ENCODE data around the gene DLST. TPM values are rescaled to one million over a fixed set of nuclear protein-coding genes. Genes with fewer than 3 reads are reported as not detected.

The DLST gene
- total and polyA plus RNA-seq, 2 donors (not counting 1 experiment from before 2014, with no cell fraction given), result 95.3 to 214 TPM

- Histone ChIP-seq H3K27me3 (ENCODE audit: control insufficient read depth, insufficient read depth, low read length) (no peaks in the 10 kb centered on the region), H2AFZ (ENCODE audit: low read length) (no peak overlapping the region), H3K4me2 (ENCODE audit: extremely low read depth, insufficient read depth, low read length) (no peak overlapping the region), H3K4me1 (ENCODE audit: control insufficient read depth, extremely low read depth, insufficient read depth, low read length) (peaks cover 13% of the 10 kb centered on the region), H3K9ac (ENCODE audit: insufficient read depth, low read length) (no peak overlapping the region), H4K20me1 (ENCODE audit: control insufficient read depth, extremely low read depth, insufficient read depth, low read length) (no peaks in the 10 kb centered on the region), H3K36me3 (ENCODE audit: control insufficient read depth, insufficient read depth, low read length) (no peaks in the 10 kb centered on the region), H3K4me3 (replicated peaks in 1 of 4; ENCODE audit: control extremely low read depth in 1 of 4, insufficient read depth in 1 of 4, low read depth in 3 of 4, low read length in 4 of 4) (no peak overlapping the region), H3K27ac (ENCODE audit: insufficient read depth, low read length) (no peak overlapping the region), H3K79me2 (ENCODE audit: control insufficient read depth, insufficient read depth, low read length) (peaks cover 28% of the 10 kb centered on the region), H3K9me3 (ENCODE audit: control insufficient read depth, insufficient read depth, low read depth, low read length) (no peaks in the 10 kb centered on the region)
- no peak for DNase-seq (ENCODE audit: low read depth in 2 of 2)
- TF ChIP-seq CTCF (conservative IDR thresholded peaks at IDR 0.05 in 1 of 2, IDR thresholded peaks at IDR 0.05 in 1 of 2; ENCODE audit: low read depth in 1 of 2, low read length in 2 of 2) (no peak), EZH2 (IDR thresholded peaks at IDR 0.05; ENCODE audit: low read length, missing control alignments) (no peak)
Measured at GRCh38 chr14:74879427-74880182, 2.1 kb upstream of the DLST start.

GRCh38 chr14:74882103-74882920 is 596 bp downstream of the DLST start:
- Histone ChIP-seq H3K36me3 (ENCODE audit: control insufficient read depth, insufficient read depth, low read length) (peaks cover 1% of the 10 kb centered on the region), H3K9ac (ENCODE audit: insufficient read depth, low read length) (peak overlapping the region; percentile 98), H3K4me2 (ENCODE audit: extremely low read depth, insufficient read depth, low read length) (peak overlapping the region; percentile 61), H3K9me3 (ENCODE audit: control insufficient read depth, insufficient read depth, low read depth, low read length) (no peaks in the 10 kb centered on the region), H2AFZ (ENCODE audit: low read length) (peak overlapping the region; percentile 8), H3K27ac (ENCODE audit: insufficient read depth, low read length) (peak overlapping the region; percentile 86), H3K27me3 (ENCODE audit: control insufficient read depth, insufficient read depth, low read length) (no peaks in the 10 kb centered on the region), H4K20me1 (ENCODE audit: control insufficient read depth, extremely low read depth, insufficient read depth, low read length) (no peaks in the 10 kb centered on the region), H3K4me1 (ENCODE audit: control insufficient read depth, extremely low read depth, insufficient read depth, low read length) (peaks cover 31% of the 10 kb centered on the region), H3K79me2 (ENCODE audit: control insufficient read depth, insufficient read depth, low read length) (peaks cover 50% of the 10 kb centered on the region), H3K4me3 (replicated peaks in 1 of 4; ENCODE audit: control extremely low read depth in 1 of 4, insufficient read depth in 1 of 4, low read depth in 3 of 4, low read length in 4 of 4) (peak overlapping the region; percentile 67 to 98 (median 86))
- TF ChIP-seq EZH2 (IDR thresholded peaks at IDR 0.05; ENCODE audit: low read length, missing control alignments) (no peak), CTCF (conservative IDR thresholded peaks at IDR 0.05 in 1 of 2, IDR thresholded peaks at IDR 0.05 in 1 of 2; ENCODE audit: low read depth in 1 of 2, low read length in 2 of 2) (no peak)
- DNase-seq (ENCODE audit: low read depth in 2 of 2), result peak; percentile 51 to 63

GRCh38 chr14:74886001-74886400 is 4.3 kb downstream of the DLST start:
- H4K20me1 ChIP-seq (ENCODE audit: control insufficient read depth, extremely low read depth, insufficient read depth, low read length), result no peaks in the 10 kb centered on the region

More at GRCh38 chr14:74886001-74886400, 4.3 kb downstream of the DLST start:
- Histone ChIP-seq H3K79me2 (ENCODE audit: control insufficient read depth, insufficient read depth, low read length) (peaks cover 75% of the 10 kb centered on the region), H3K9ac (ENCODE audit: insufficient read depth, low read length) (no peak overlapping the region), H3K36me3 (ENCODE audit: control insufficient read depth, insufficient read depth, low read length) (peaks cover 10% of the 10 kb centered on the region), H3K4me1 (ENCODE audit: control insufficient read depth, extremely low read depth, insufficient read depth, low read length) (peaks cover 32% of the 10 kb centered on the region), H3K27ac (ENCODE audit: insufficient read depth, low read length) (peak overlapping the region; percentile 78), H2AFZ (ENCODE audit: low read length) (no peak overlapping the region), H3K9me3 (ENCODE audit: control insufficient read depth, insufficient read depth, low read depth, low read length) (no peaks in the 10 kb centered on the region), H3K4me2 (ENCODE audit: extremely low read depth, insufficient read depth, low read length) (peak overlapping the region; percentile 51), H3K27me3 (ENCODE audit: control insufficient read depth, insufficient read depth, low read length) (no peaks in the 10 kb centered on the region), H3K4me3 (replicated peaks in 1 of 4; ENCODE audit: control extremely low read depth in 1 of 4, insufficient read depth in 1 of 4, low read depth in 3 of 4, low read length in 4 of 4) (no peak overlapping the region)
- DNase-seq (ENCODE audit: low read depth in 2 of 2), result peak; percentile 92 to 93
- TF ChIP-seq EZH2 (IDR thresholded peaks at IDR 0.05; ENCODE audit: low read length, missing control alignments) (no peak), CTCF (conservative IDR thresholded peaks at IDR 0.05 in 1 of 2, IDR thresholded peaks at IDR 0.05 in 1 of 2; ENCODE audit: low read depth in 1 of 2, low read length in 2 of 2) (no peak)

Measured in fibroblast of lung (primary cell).